Central memory CD8-positive, alpha-beta T cell (primary cell): ENCODE data around the gene NLGN3.

Experiments used
- ATAC-seq: fragments of 150-1000 bp; cut with Tn5 transposase; replicated peaks from 2 replicates; pipeline ENCODE4 v1.10.0; 2022; ENCODE audit warnings: mild to moderate bottlenecking, moderate FRiP score, moderate number of reproducible peaks; ENCODE audit not compliant: poor library complexity, severe bottlenecking; ENCODE audit errors: extremely low read depth
- DNase-seq, 2 donors: peaks; one replicate each; pipeline ENCODE4 v3.0.0; 2021; ENCODE audit warnings: low spot score in 2 of 2
- H3K27ac Mint-ChIP-seq: one replicate; pipeline ENCODE4 v1.8.0; 2022; ENCODE audit warnings: low read depth, mild to moderate bottlenecking, moderate library complexity, mixed read lengths
- H3K27me3 Mint-ChIP-seq: one replicate; pipeline ENCODE4 v1.8.0; 2022; ENCODE audit warnings: mixed read lengths
- H3K36me3 Mint-ChIP-seq: one replicate; pipeline ENCODE4 v1.8.0; 2022; ENCODE audit warnings: mild to moderate bottlenecking, moderate library complexity, mixed read lengths; ENCODE audit not compliant: insufficient read depth
- H3K4me1 Mint-ChIP-seq: one replicate; pipeline ENCODE4 v1.8.0; 2022; ENCODE audit warnings: mixed read lengths
- H3K4me3 Mint-ChIP-seq: one replicate; pipeline ENCODE4 v1.8.0; 2022; ENCODE audit warnings: mild to moderate bottlenecking, moderate library complexity, mixed read lengths
- H3K9me3 Mint-ChIP-seq: one replicate; pipeline ENCODE4 v1.8.0; 2022; ENCODE audit warnings: mixed read lengths

The NLGN3 gene

GRCh38 chrX:71131510-71131909 is 13.1 kb upstream of the NLGN3 start:
- Mint-ChIP-seq H3K27me3 (no peaks in the 10 kb centered on the region), H3K4me3 (no peak overlapping the region), H3K9me3 (no peaks in the 10 kb centered on the region), H3K27ac (no peak overlapping the region), H3K4me1 (peaks cover 15% of the 10 kb centered on the region), H3K36me3 (peaks cover 49% of the 10 kb centered on the region)
- DNase-seq (no peak), ATAC-seq (no peak)

- Mint-ChIP-seq H3K27ac (no peak overlapping the region), H3K4me3 (no peak overlapping the region), H3K9me3 (no peaks in the 10 kb centered on the region), H3K27me3 (no peaks in the 10 kb centered on the region), H3K36me3 (peaks cover 32% of the 10 kb centered on the region), H3K4me1 (no peaks in the 10 kb centered on the region)
- ATAC-seq (no peak), DNase-seq (no peak)
These were observed 4.2 kb upstream of the NLGN3 start for GRCh38 chrX:71140440-71140839.

GRCh38 chrX:71143508-71143907 is 1.1 kb upstream of the NLGN3 start:
- ATAC-seq (no peak), DNase-seq (no peak)
- Mint-ChIP-seq H3K36me3 (peaks cover 27% of the 10 kb centered on the region), H3K4me1 (peaks cover 7% of the 10 kb centered on the region), H3K27me3 (no peaks in the 10 kb centered on the region), H3K9me3 (no peaks in the 10 kb centered on the region), H3K4me3 (no peak overlapping the region), H3K27ac (no peak overlapping the region)

- DNase-seq, result no peak
- H3K27me3 Mint-ChIP-seq, result no peaks in the 10 kb centered on the region
- peaks cover 13% of the 10 kb centered on the region for H3K36me3 Mint-ChIP-seq
- no peaks in the 10 kb centered on the region for H3K9me3 Mint-ChIP-seq
- H3K4me1 Mint-ChIP-seq, result peaks cover 10% of the 10 kb centered on the region
- ATAC-seq, result no peak
- H3K4me3 Mint-ChIP-seq, result no peak overlapping the region
- no peak overlapping the region for H3K27ac Mint-ChIP-seq
These were observed 3.0 kb downstream of the NLGN3 start for GRCh38 chrX:71147496-71148277.

GRCh38 chrX:71148278-71148663 is 3.6 kb downstream of the NLGN3 start:
- Mint-ChIP-seq H3K36me3 (peaks cover 10% of the 10 kb centered on the region), H3K27me3 (no peaks in the 10 kb centered on the region), H3K4me1 (peaks cover 12% of the 10 kb centered on the region), H3K4me3 (no peak overlapping the region), H3K9me3 (no peaks in the 10 kb centered on the region), H3K27ac (no peak overlapping the region)
- DNase-seq (no peak), ATAC-seq (no peak)

GRCh38 chrX:71151366-71151765 is 6.7 kb downstream of the NLGN3 start:
- no peak overlapping the region for H3K27ac Mint-ChIP-seq
- H3K4me3 Mint-ChIP-seq, result no peak overlapping the region
- ATAC-seq (no peak), DNase-seq (no peak)
- H3K9me3 Mint-ChIP-seq, result no peaks in the 10 kb centered on the region
- peaks cover 17% of the 10 kb centered on the region for H3K4me1 Mint-ChIP-seq
- peaks cover 5% of the 10 kb centered on the region for H3K36me3 Mint-ChIP-seq
- H3K27me3 Mint-ChIP-seq, result no peaks in the 10 kb centered on the region

GRCh38 chrX:71154196-71154595 is 9.6 kb downstream of the NLGN3 start:
- Mint-ChIP-seq H3K4me3 (no peak overlapping the region), H3K27ac (no peak overlapping the region), H3K9me3 (no peaks in the 10 kb centered on the region), H3K27me3 (no peaks in the 10 kb centered on the region), H3K4me1 (peaks cover 17% of the 10 kb centered on the region), H3K36me3 (peaks cover 5% of the 10 kb centered on the region)
- DNase-seq (no peak), ATAC-seq (no peak)

- no peak overlapping the region for H3K27ac Mint-ChIP-seq
- H3K4me3 Mint-ChIP-seq, result no peak overlapping the region
These were observed 10.0 kb downstream of the NLGN3 start for GRCh38 chrX:71154641-71155040.

GRCh38 chrX:71158603-71159002 is 14.0 kb downstream of the NLGN3 start:
- peak overlapping the region; percentile 69 for H3K27ac Mint-ChIP-seq

More at GRCh38 chrX:71154641-71155040, 10.0 kb downstream of the NLGN3 start:
- Mint-ChIP-seq H3K27me3 (no peaks in the 10 kb centered on the region), H3K9me3 (no peaks in the 10 kb centered on the region), H3K4me1 (peaks cover 17% of the 10 kb centered on the region), H3K36me3 (peaks cover 2% of the 10 kb centered on the region)
- no peak for ATAC-seq
- DNase-seq, result no peak

GRCh38 chrX:71159335-71159734 is 14.7 kb downstream of the NLGN3 start:
- Mint-ChIP-seq H3K27ac (peak overlapping the region; percentile 69), H3K4me1 (peaks cover 15% of the 10 kb centered on the region), H3K27me3 (no peaks in the 10 kb centered on the region), H3K9me3 (no peaks in the 10 kb centered on the region), H3K4me3 (no peak overlapping the region), H3K36me3 (peaks cover 3% of the 10 kb centered on the region)
- ATAC-seq, result no peak
- DNase-seq, result no peak

More at GRCh38 chrX:71158603-71159002, 14.0 kb downstream of the NLGN3 start:
- DNase-seq, result no peak
- no peak overlapping the region for H3K4me3 Mint-ChIP-seq
- H3K9me3 Mint-ChIP-seq, result no peaks in the 10 kb centered on the region
- H3K4me1 Mint-ChIP-seq, result peaks cover 11% of the 10 kb centered on the region
- no peak for ATAC-seq
- H3K36me3 Mint-ChIP-seq, result peaks cover 3% of the 10 kb centered on the region
- no peaks in the 10 kb centered on the region for H3K27me3 Mint-ChIP-seq

GRCh38 chrX:71160475-71160874 is 15.8 kb downstream of the NLGN3 start:
- Mint-ChIP-seq H3K27me3 (no peaks in the 10 kb centered on the region), H3K4me3 (no peak overlapping the region), H3K9me3 (no peaks in the 10 kb centered on the region), H3K27ac (no peak overlapping the region), H3K4me1 (peaks cover 17% of the 10 kb centered on the region), H3K36me3 (peaks cover 2% of the 10 kb centered on the region)
- DNase-seq (no peak), ATAC-seq (no peak)

- ATAC-seq (no peak), DNase-seq (no peak)
- peaks cover 4% of the 10 kb centered on the region for H3K36me3 Mint-ChIP-seq
- no peak overlapping the region for H3K4me3 Mint-ChIP-seq
- H3K27ac Mint-ChIP-seq, result peak overlapping the region; percentile 77
- H3K27me3 Mint-ChIP-seq, result no peaks in the 10 kb centered on the region
- H3K9me3 Mint-ChIP-seq, result no peaks in the 10 kb centered on the region
- peaks cover 12% of the 10 kb centered on the region for H3K4me1 Mint-ChIP-seq
These were observed 18.3 kb downstream of the NLGN3 start for GRCh38 chrX:71162981-71163380.

GRCh38 chrX:71164071-71164470 is 19.4 kb downstream of the NLGN3 start:
- Mint-ChIP-seq H3K4me3 (no peak overlapping the region), H3K27me3 (no peaks in the 10 kb centered on the region), H3K9me3 (no peaks in the 10 kb centered on the region), H3K27ac (no peak overlapping the region), H3K36me3 (peaks cover 4% of the 10 kb centered on the region), H3K4me1 (peaks cover 12% of the 10 kb centered on the region)
- ATAC-seq (no peak), DNase-seq (no peak)
